ENCODE measurements around the gene NLN. TPM values are rescaled to one million over a fixed set of nuclear protein-coding genes. Genes with fewer than 3 reads are reported as not detected.
"Not testable (repeated sequence)": the region's sequence is repeated elsewhere in the genome, so short reads cannot be mapped to it uniquely, and the experiment has no call there.

Gene NLN
- total RNA-seq, 6 donors from 2014 or later, result 4.2 to 20.8 (median 13.1) TPM

DNA sequence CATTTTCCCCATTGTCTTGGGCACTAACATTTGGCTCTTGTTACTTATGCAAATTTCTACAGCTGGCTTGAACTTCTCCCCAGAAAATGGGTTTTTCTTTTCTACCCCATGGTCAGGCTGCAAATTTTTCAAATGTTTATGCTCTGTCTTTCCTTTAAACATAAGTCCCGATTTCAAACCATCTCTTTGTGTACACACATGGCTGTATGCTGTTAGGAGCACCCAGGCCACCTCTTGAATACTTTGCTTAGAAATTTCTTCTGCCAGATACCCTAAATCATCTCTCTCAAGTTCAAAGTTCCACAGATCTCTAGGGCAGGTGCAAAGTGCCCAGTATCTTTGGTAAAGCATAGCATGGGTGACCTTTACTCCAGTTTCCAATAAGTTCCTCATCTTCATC is 45.6 kb downstream of the NLN start:
- ATAC-seq (ENCODE audit: low FRiP score in 2 of 2) (no peak), DNase-seq (no peak)
- no peak for TF ChIP-seq EP300 (IDR thresholded peaks at IDR 0.05)
- TF ChIP-seq POLR2A (IDR thresholded peaks at IDR 0.05), result no peak
- no peak for TF ChIP-seq POLR2AphosphoS5 (IDR thresholded peaks at IDR 0.05)
- TF ChIP-seq, protein P1, sequence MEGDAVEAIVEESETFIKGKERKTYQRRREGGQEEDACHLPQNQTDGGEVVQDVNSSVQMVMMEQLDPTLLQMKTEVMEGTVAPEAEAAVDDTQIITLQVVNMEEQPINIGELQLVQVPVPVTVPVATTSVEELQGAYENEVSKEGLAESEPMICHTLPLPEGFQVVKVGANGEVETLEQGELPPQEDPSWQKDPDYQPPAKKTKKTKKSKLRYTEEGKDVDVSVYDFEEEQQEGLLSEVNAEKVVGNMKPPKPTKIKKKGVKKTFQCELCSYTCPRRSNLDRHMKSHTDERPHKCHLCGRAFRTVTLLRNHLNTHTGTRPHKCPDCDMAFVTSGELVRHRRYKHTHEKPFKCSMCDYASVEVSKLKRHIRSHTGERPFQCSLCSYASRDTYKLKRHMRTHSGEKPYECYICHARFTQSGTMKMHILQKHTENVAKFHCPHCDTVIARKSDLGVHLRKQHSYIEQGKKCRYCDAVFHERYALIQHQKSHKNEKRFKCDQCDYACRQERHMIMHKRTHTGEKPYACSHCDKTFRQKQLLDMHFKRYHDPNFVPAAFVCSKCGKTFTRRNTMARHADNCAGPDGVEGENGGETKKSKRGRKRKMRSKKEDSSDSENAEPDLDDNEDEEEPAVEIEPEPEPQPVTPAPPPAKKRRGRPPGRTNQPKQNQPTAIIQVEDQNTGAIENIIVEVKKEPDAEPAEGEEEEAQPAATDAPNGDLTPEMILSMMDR (IDR thresholded peaks at IDR 0.05), result no peak
- Histone ChIP-seq H3K36me3 (no peaks in the 10 kb centered on the region), H3K9me3 (no peaks in the 10 kb centered on the region), H3K27me3 (no peaks in the 10 kb centered on the region), H3K27ac (no peak overlapping the region), H3K4me1 (no peaks in the 10 kb centered on the region), H3K4me3 (no peak overlapping the region)
- 88 to 100% methylated on average over 1 of the region's 1 CpG for whole genome bisulfite sequencing, 2 donors

DNA sequence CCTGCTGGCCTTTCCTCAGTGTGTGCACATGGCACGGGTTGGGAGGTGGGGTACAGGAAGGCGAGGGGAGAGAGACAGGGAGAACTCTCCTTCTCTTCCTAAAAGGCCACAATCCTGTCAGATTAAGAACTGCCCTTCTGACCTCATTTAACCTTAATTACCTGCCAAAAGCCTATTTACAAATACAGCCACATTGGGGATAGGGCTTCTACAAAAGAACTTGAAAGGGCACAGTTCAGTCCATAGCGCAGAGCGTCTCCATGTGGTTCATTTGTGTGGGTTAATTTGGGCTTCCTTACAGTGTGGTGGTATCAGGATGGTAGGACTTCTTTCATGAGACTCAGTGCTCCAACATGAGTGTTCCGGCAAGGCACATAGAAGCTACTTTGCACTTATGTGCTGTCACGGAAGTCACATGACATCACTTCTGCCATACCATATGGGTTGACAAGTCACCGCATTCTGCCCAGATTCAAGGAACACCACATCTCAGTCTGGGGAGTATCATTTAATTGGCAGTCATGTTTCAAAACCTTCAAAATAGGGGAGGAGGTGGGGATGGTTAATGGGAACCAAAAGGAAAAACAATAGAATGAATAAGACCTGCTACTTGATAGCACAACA is 46.8 kb downstream of the NLN start:
- TF ChIP-seq, protein P1 (IDR thresholded peaks at IDR 0.05), result no peak
- H3K27ac ChIP-seq, result no peak overlapping the region
- ATAC-seq (ENCODE audit: low FRiP score in 2 of 2) (peak in 1 of 2 donors; percentile 40), DNase-seq (no peak)
- H3K4me3 ChIP-seq, result no peak overlapping the region
- no peaks in the 10 kb centered on the region for H3K36me3 ChIP-seq
- no peaks in the 10 kb centered on the region for H3K9me3 ChIP-seq
- no peaks in the 10 kb centered on the region for H3K27me3 ChIP-seq
- WGBS, 2 donors, result 98 to 100% methylated on average over 6 to 7 of the region's 7 CpGs
- no peaks in the 10 kb centered on the region for H3K4me1 ChIP-seq

DNA sequence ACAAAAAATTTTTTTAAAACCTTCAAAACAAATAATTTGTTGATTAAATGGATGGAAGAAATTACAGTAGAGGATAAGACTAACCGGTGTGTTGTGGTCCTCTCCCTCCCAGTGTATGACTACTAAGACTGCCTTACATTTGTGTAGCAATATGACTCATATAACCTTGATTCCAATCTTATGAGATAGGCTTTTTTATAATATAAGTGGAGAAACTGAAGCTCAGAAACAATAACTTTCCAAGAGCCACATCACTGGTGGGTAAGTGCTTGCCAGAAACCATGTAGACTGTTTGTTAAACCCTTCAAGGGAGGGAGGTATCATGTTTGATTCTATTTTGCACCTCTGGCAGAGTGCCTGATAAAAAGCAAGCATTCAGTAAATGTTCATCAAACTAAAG is 47.5 kb downstream of the NLN start:
- no peak overlapping the region for H3K27ac ChIP-seq
- no peaks in the 10 kb centered on the region for H3K36me3 ChIP-seq
- no peaks in the 10 kb centered on the region for H3K9me3 ChIP-seq
- no peaks in the 10 kb centered on the region for H3K4me1 ChIP-seq
- TF ChIP-seq, protein P1 (IDR thresholded peaks at IDR 0.05), result no peak
- TF ChIP-seq EP300 (IDR thresholded peaks at IDR 0.05) (no peak), POLR2AphosphoS5 (IDR thresholded peaks at IDR 0.05) (no peak), POLR2A (IDR thresholded peaks at IDR 0.05) (no peak)
- WGBS, 2 donors, result 4 to 58% methylated on average over 1 of the region's 1 CpG
- no peak overlapping the region for H3K4me3 ChIP-seq
- H3K27me3 ChIP-seq, result no peaks in the 10 kb centered on the region
- peak in 1 of 2 donors; percentile 44 for ATAC-seq (ENCODE audit: low FRiP score in 2 of 2)
- no peak for DNase-seq

DNA sequence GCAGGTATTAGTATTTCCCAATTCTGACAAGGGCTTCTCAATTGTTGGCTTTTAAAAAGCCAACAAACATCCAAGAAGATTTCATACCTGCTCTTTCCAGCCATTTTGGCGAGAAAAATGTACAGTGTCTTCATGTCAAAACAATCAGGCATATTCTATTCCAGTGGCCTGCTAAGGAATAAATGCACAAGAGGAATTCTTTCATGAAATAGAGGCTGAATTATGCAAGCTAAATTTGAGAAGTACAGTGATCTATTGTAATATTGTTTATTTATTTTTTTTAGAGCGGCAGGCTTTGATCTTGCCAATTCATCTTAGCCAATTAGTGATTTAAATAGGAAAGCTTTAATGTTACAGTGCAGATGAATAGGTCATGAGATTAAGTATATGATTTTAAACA is 49.3 kb downstream of the NLN start:
- Histone ChIP-seq H3K36me3 (no peaks in the 10 kb centered on the region), H3K27me3 (no peaks in the 10 kb centered on the region), H3K4me3 (no peak overlapping the region), H3K27ac (no peak overlapping the region), H3K9me3 (no peaks in the 10 kb centered on the region), H3K4me1 (no peaks in the 10 kb centered on the region)
- TF ChIP-seq, protein P1 (IDR thresholded peaks at IDR 0.05), result no peak
- no peak for TF ChIP-seq POLR2A (IDR thresholded peaks at IDR 0.05)
- TF ChIP-seq POLR2AphosphoS5 (IDR thresholded peaks at IDR 0.05), result no peak
- no peak for TF ChIP-seq EP300 (IDR thresholded peaks at IDR 0.05)
- ATAC-seq (ENCODE audit: low FRiP score in 2 of 2) (no peak), DNase-seq (no peak)
- WGBS, 2 donors, result 78 to 79% methylated on average over 2 of the region's 2 CpGs

DNA sequence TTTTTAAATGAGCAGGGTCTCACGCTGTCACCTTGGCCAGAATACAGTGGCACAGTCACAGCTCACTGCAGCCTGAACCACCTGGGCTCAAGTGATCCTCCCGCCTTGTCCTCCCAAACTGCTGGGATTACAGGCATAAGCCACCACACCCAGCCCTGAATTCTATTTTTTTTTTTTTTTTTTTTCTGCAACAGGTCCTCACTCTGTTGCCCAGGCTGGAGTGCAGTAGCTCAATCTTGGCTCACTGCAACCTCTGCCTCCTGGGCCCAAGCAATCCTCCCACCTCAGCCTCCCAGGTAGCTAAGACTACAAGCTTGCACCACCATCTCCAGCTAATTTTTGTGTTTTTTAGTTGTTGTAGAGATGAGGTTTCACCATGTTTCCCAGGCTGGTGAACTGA is 51.0 kb downstream of the NLN start:
- H3K4me1 ChIP-seq; H3K9me3 ChIP-seq; H3K4me3 ChIP-seq; DNase-seq; H3K36me3 ChIP-seq; H3K27ac ChIP-seq; ATAC-seq (ENCODE audit: low FRiP score in 2 of 2); H3K27me3 ChIP-seq: not testable (repeated sequence)
- 99 to 100% methylated on average over 2 of the region's 2 CpGs for WGBS, 2 donors
